Measurements from ENCODE around the gene LHFPL2. TPM values are rescaled to one million over a fixed set of nuclear protein-coding genes. Genes with fewer than 3 reads are reported as not detected.

LHFPL2 gene
- total and polyA plus RNA-seq, 2 experiments from 2014 or later, result 10.6 to 50.8 TPM

DNA sequence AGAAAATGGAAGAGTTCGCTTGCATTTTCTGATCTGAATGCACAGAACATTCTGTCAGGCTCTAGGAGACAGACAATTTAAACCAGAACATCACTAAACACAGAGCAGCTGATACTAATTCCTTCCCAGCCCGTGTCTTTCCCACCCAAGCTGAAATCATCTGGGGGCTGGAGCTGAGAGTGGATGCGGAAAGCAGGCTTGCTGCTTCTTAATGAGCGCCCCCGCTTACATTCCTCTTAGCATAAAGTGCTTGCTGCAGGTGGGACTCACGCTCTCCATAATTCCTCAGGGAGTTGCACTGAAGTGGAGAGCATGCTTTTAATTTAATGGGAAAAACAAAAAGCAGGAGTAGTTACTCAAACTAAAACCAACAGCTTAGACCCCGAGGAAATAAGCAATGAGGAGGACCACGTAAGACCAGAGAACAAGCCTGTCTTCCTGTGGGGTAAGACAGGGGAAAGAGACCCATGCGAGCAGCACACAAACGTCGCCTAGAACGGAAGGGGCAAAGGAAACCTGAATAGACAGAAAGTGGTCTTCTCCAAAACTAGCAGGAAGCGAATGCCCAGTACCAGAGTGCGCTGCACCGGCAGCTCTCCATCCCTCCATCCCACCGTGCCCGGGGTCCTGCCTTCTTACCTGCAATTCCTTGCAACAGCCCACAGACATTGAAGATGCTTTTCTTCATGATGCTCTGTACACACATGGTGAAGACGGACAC lies 139.3 kb downstream of the LHFPL2 start (continued):
- TF ChIP-seq, protein P1, sequence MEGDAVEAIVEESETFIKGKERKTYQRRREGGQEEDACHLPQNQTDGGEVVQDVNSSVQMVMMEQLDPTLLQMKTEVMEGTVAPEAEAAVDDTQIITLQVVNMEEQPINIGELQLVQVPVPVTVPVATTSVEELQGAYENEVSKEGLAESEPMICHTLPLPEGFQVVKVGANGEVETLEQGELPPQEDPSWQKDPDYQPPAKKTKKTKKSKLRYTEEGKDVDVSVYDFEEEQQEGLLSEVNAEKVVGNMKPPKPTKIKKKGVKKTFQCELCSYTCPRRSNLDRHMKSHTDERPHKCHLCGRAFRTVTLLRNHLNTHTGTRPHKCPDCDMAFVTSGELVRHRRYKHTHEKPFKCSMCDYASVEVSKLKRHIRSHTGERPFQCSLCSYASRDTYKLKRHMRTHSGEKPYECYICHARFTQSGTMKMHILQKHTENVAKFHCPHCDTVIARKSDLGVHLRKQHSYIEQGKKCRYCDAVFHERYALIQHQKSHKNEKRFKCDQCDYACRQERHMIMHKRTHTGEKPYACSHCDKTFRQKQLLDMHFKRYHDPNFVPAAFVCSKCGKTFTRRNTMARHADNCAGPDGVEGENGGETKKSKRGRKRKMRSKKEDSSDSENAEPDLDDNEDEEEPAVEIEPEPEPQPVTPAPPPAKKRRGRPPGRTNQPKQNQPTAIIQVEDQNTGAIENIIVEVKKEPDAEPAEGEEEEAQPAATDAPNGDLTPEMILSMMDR (conservative IDR thresholded peaks at IDR 0.05; ENCODE audit: low read depth in 2 of 2), result no peak
- TF ChIP-seq ZNF114 (CRISPR knock-in tag; IDR thresholded peaks at IDR 0.05) (no peak), ZNF331 (CRISPR knock-in tag; IDR thresholded peaks at IDR 0.05; ENCODE audit: low read depth) (no peak), EZH2phosphoT487 (IDR thresholded peaks at IDR 0.05; ENCODE audit: unreplicated experiment) (no peak), NANOG (IDR thresholded peaks at IDR 0.05; ENCODE audit: borderline replicate concordance) (no peak), JUNB (IDR thresholded peaks at IDR 0.05; ENCODE audit: unreplicated experiment) (no peak)

DNA sequence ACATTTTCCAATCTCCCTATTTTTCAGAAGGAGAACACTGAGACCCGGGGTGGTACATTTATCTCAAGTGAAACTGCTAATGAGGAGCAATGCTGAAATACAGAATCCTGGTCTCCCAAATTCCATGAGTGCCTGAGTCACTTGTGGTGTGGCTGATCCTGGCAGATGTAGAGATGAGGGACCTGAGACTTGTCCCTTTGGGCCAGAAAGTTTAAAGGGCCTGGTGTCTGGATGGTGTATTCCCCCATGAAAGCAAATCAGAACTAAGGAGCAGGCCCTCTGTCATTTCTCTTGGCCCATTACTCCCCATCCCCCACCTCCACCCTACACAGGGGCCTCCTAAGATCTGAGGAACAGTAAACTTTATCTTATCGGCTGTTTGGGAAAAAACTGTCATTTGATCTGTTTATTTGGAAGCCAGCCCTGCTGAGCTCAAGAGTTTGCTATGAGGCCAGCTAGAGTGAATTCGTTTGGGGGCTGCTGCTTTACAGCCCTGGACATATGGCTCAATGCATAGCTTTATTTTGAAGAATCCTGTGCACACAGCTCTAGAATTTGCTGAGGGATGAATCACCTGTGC lies 140.3 kb downstream of the LHFPL2 start:
- peaks cover 15% of the 10 kb centered on the region for H4K20me1 ChIP-seq (replicated peaks; ENCODE audit: insufficient read depth)
- no peaks in the 10 kb centered on the region for H3K9me2 ChIP-seq (ENCODE audit: insufficient read depth)
- H3K4me3 ChIP-seq, result no peak overlapping the region
- Mint-ChIP-seq H3K4me1 (peaks cover 62% of the 10 kb centered on the region), H3K27me3 (ENCODE audit: insufficient read depth, low read depth, poor library complexity) (peaks cover 11% of the 10 kb centered on the region), H3K36me3 (ENCODE audit: low read depth) (no peaks in the 10 kb centered on the region), H3K9me3 (no peaks in the 10 kb centered on the region), H3K27ac (no peak overlapping the region), H3K4me3 (no peak overlapping the region)
- no peak overlapping the region for H2AFZ ChIP-seq
- DNase-seq (ENCODE audit: low spot score), result no peak
- H3F3A ChIP-seq (replicated peaks; ENCODE audit: low read depth), result 0 out of 2 replicates have a peak, but pooled peaks cover 4% of the 10 kb centered on the region
- no peaks in the 10 kb centered on the region for H3K36me3 ChIP-seq (ENCODE audit: insufficient read depth)
- no peaks in the 10 kb centered on the region for H3K27me3 ChIP-seq (ENCODE audit: insufficient read depth)
- H3K27ac ChIP-seq (ENCODE audit: low read depth), result no peak overlapping the region
- H3K4me2 ChIP-seq, result peak overlapping the region; percentile 90; the same call in 1 of the 2 replicates
- ATAC-seq, result no peak
- H3K79me2 ChIP-seq (replicated peaks; ENCODE audit: insufficient read depth), result peaks cover 60% of the 10 kb centered on the region
- H3K4me1 ChIP-seq (ENCODE audit: insufficient read depth), result peaks cover 34% of the 10 kb centered on the region
- no peak for TF ChIP-seq STAT1 (IDR thresholded peaks at IDR 0.05; ENCODE audit: unreplicated experiment)
- TF ChIP-seq, protein P1 (conservative IDR thresholded peaks at IDR 0.05; ENCODE audit: low read depth in 2 of 2), result no peak
- TF ChIP-seq JUNB (IDR thresholded peaks at IDR 0.05; ENCODE audit: unreplicated experiment), result no peak
- TF ChIP-seq CREB1 (CRISPR knock-in tag; IDR thresholded peaks at IDR 0.05; ENCODE audit: low read depth), result no peak
- TF ChIP-seq NANOG (IDR thresholded peaks at IDR 0.05; ENCODE audit: borderline replicate concordance), result no peak
- TF ChIP-seq, protein P2, sequence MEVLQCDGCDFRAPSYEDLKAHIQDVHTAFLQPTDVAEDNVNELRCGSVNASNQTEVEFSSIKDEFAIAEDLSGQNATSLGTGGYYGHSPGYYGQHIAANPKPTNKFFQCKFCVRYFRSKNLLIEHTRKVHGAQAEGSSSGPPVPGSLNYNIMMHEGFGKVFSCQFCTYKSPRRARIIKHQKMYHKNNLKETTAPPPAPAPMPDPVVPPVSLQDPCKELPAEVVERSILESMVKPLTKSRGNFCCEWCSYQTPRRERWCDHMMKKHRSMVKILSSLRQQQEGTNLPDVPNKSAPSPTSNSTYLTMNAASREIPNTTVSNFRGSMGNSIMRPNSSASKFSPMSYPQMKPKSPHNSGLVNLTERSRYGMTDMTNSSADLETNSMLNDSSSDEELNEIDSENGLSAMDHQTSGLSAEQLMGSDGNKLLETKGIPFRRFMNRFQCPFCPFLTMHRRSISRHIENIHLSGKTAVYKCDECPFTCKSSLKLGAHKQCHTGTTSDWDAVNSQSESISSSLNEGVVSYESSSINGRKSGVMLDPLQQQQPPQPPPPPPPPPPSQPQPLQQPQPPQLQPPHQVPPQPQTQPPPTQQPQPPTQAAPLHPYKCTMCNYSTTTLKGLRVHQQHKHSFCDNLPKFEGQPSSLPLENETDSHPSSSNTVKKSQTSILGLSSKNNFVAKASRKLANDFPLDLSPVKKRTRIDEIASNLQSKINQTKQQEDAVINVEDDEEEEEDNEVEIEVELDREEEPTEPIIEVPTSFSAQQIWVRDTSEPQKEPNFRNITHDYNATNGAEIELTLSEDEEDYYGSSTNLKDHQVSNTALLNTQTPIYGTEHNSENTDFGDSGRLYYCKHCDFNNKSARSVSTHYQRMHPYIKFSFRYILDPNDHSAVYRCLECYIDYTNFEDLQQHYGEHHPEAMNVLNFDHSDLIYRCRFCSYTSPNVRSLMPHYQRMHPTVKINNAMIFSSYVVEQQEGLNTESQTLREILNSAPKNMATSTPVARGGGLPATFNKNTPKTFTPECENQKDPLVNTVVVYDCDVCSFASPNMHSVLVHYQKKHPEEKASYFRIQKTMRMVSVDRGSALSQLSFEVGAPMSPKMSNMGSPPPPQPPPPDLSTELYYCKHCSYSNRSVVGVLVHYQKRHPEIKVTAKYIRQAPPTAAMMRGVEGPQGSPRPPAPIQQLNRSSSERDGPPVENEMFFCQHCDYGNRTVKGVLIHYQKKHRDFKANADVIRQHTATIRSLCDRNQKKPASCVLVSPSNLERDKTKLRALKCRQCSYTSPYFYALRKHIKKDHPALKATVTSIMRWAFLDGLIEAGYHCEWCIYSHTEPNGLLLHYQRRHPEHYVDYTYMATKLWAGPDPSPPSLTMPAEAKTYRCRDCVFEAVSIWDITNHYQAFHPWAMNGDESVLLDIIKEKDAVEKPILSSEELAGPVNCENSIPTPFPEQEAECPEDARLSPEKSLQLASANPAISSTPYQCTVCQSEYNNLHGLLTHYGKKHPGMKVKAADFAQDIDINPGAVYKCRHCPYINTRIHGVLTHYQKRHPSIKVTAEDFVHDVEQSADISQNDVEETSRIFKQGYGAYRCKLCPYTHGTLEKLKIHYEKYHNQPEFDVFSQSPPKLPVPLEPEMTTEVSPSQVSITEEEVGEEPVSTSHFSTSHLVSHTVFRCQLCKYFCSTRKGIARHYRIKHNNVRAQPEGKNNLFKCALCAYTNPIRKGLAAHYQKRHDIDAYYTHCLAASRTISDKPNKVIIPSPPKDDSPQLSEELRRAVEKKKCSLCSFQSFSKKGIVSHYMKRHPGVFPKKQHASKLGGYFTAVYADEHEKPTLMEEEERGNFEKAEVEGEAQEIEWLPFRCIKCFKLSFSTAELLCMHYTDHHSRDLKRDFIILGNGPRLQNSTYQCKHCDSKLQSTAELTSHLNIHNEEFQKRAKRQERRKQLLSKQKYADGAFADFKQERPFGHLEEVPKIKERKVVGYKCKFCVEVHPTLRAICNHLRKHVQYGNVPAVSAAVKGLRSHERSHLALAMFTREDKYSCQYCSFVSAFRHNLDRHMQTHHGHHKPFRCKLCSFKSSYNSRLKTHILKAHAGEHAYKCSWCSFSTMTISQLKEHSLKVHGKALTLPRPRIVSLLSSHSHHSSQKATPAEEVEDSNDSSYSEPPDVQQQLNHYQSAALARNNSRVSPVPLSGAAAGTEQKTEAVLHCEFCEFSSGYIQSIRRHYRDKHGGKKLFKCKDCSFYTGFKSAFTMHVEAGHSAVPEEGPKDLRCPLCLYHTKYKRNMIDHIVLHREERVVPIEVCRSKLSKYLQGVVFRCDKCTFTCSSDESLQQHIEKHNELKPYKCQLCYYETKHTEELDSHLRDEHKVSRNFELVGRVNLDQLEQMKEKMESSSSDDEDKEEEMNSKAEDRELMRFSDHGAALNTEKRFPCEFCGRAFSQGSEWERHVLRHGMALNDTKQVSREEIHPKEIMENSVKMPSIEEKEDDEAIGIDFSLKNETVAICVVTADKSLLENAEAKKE (CRISPR knock-in tag; IDR thresholded peaks at IDR 0.05), result no peak
- TF ChIP-seq EZH2 (IDR thresholded peaks at IDR 0.05; ENCODE audit: low read depth, unreplicated experiment), result no peak
- TF ChIP-seq POLR2AphosphoS5 (IDR thresholded peaks at IDR 0.05; ENCODE audit: low read depth), result no peak
- no peak for TF ChIP-seq EZH2phosphoT487 (IDR thresholded peaks at IDR 0.05; ENCODE audit: unreplicated experiment)
